Calu3 (cell line): Measurements from ENCODE around the gene CCDC92. TPM values are rescaled to one million over a fixed set of nuclear protein-coding genes. Genes with fewer than 3 reads are reported as not detected.

Experiments
- BruUV-seq: library from RNA; stranded (reverse); fragments of 400-500 nt; replicated peaks from 2 replicates; lab custom pipeline; 2021; lab: Mats Ljungman, UMichigan
- CTCF ChIA-PET: fragments of 300-600 bp; sonication (Branson Sonifier 250); formaldehyde crosslinking; loops from one replicate; lab custom pipeline; 2022; ENCODE audit warnings: antibody characterized with exemption; lab: Charles Lee
- DNase-seq: peaks from one replicate; pipeline ENCODE4 v3.0.0; 2022
- H3K27ac Mint-ChIP-seq: one replicate; pipeline ENCODE4 v1.8.0; 2022; ENCODE audit warnings: mixed read lengths; ENCODE audit not compliant: unreplicated experiment
- H3K27me3 Mint-ChIP-seq: one replicate; pipeline ENCODE4 v1.8.0; 2022; ENCODE audit warnings: mixed read lengths; ENCODE audit not compliant: unreplicated experiment
- H3K36me3 Mint-ChIP-seq: one replicate; pipeline ENCODE4 v1.8.0; 2022; ENCODE audit warnings: mild to moderate bottlenecking, moderate library complexity, mixed read lengths; ENCODE audit not compliant: insufficient read depth, unreplicated experiment
- H3K4me1 Mint-ChIP-seq: one replicate; pipeline ENCODE4 v1.8.0; 2022; ENCODE audit warnings: mild to moderate bottlenecking, low read depth, mixed read lengths; ENCODE audit not compliant: unreplicated experiment
- H3K4me3 Mint-ChIP-seq: one replicate; pipeline ENCODE4 v1.8.0; 2022; ENCODE audit warnings: mild to moderate bottlenecking, low read depth, moderate library complexity, mixed read lengths; ENCODE audit not compliant: unreplicated experiment
- H3K9me3 Mint-ChIP-seq: one replicate; pipeline ENCODE4 v1.8.0; 2022; ENCODE audit warnings: low read depth, mixed read lengths; ENCODE audit not compliant: unreplicated experiment
- CTCF ChIP-seq: fragments of 200-600 bp; IDR thresholded peaks from one replicate; pipeline ENCODE4 v1.8.0; 2022; ENCODE audit warnings: antibody characterized with exemption; ENCODE audit not compliant: unreplicated experiment
- intact Hi-C: fragments of 100-400 bp; cut with micrococcal nuclease; formaldehyde crosslinking; loops from one replicate; pipeline ENCODE4 v1.10.0; 2022; ENCODE audit not compliant: unreplicated experiment
- total RNA-seq: library from RNA; stranded (reverse); gene quantifications from 2 replicates; pipeline ENCODE4 v1.2.3, GENCODE V29; 2022

Gene CCDC92
- total RNA-seq, 1 experiment from 2014 or later, result 35.0 TPM

- Mint-ChIP-seq H3K36me3 (no peaks in the 10 kb centered on the region), H3K27me3 (peaks cover 79% of the 10 kb centered on the region), H3K4me1 (peaks cover 19% of the 10 kb centered on the region), H3K27ac (no peak overlapping the region), H3K4me3 (no peak overlapping the region), H3K9me3 (no peaks in the 10 kb centered on the region)
- CTCF ChIA-PET, result no interaction called here
- BruUV-seq, result no TSS peak
- intact Hi-C loops, result no loop called here
- no peak for DNase-seq
- no peak for TF ChIP-seq CTCF
Observed at GRCh38 chr12:123891011-123891410, 81.6 kb downstream of the CCDC92 start.

GRCh38 chr12:123890536-123890902 is 82.1 kb downstream of the CCDC92 start:
- H3K27me3 Mint-ChIP-seq, result peaks cover 80% of the 10 kb centered on the region
- H3K9me3 Mint-ChIP-seq, result no peaks in the 10 kb centered on the region
- BruUV-seq, result no TSS peak

GRCh38 chr12:123889848-123890535 is 82.6 kb downstream of the CCDC92 start:
- intact Hi-C loops, result no loop called here
- TF ChIP-seq CTCF, result no peak
- no peak for DNase-seq
- Mint-ChIP-seq H3K27me3 (peaks cover 85% of the 10 kb centered on the region), H3K36me3 (no peaks in the 10 kb centered on the region), H3K27ac (no peak overlapping the region), H3K4me1 (peaks cover 19% of the 10 kb centered on the region), H3K4me3 (no peak overlapping the region), H3K9me3 (no peaks in the 10 kb centered on the region)
- BruUV-seq, result no TSS peak
- CTCF ChIA-PET, result no interaction called here

More at GRCh38 chr12:123890536-123890902, 82.1 kb downstream of the CCDC92 start:
- Mint-ChIP-seq H3K27ac (no peak overlapping the region), H3K4me1 (peaks cover 19% of the 10 kb centered on the region), H3K4me3 (no peak overlapping the region), H3K36me3 (no peaks in the 10 kb centered on the region)
- CTCF ChIA-PET, result no interaction called here
- intact Hi-C loops, result no loop called here
- no peak for TF ChIP-seq CTCF
- DNase-seq, result no peak

- H3K9me3 Mint-ChIP-seq, result no peaks in the 10 kb centered on the region
- H3K4me1 Mint-ChIP-seq, result peaks cover 19% of the 10 kb centered on the region
- BruUV-seq, result no TSS peak
- intact Hi-C loops, result no loop called here
- peaks cover 91% of the 10 kb centered on the region for H3K27me3 Mint-ChIP-seq
- no peaks in the 10 kb centered on the region for H3K36me3 Mint-ChIP-seq
- H3K27ac Mint-ChIP-seq, result no peak overlapping the region
- no peak for DNase-seq
- TF ChIP-seq CTCF, result no peak
- CTCF ChIA-PET, result no interaction called here
- no peak overlapping the region for H3K4me3 Mint-ChIP-seq
Observed at GRCh38 chr12:123888989-123889388, 83.6 kb downstream of the CCDC92 start.
